Sigmoid colon (tissue), 7 donors: ENCODE results near the gene MICAL2. TPM values are rescaled to one million over a fixed set of nuclear protein-coding genes. Genes with fewer than 3 reads are reported as not detected.
A peak's percentile ranks its signal among the peaks of the same experiment; 100 is the strongest.

ENCODE experiments used
- DNase-seq: peaks from one replicate; pipeline ENCODE4 v3.0.0-alpha.2; 2019
- H3K27ac ChIP-seq, 4 donors: fragments of 200-600 bp; sonication (generic); one replicate each; pipeline ENCODE4 v1.5.1; 2016 to 2019; ENCODE audit warnings: mild to moderate bottlenecking in 1 of 4
- H3K27me3 ChIP-seq, 3 donors: fragments of 200-600 bp; sonication (generic); one replicate each; pipeline ENCODE4 v1.5.1; 2019; ENCODE audit warnings: mild to moderate bottlenecking in 1 of 3
- H3K36me3 ChIP-seq, 4 donors: fragments of 200-600 bp; sonication (generic); one replicate each; pipeline ENCODE4 v1.5.1; 2016 to 2019
- H3K4me1 ChIP-seq, 4 donors: fragments of 200-600 bp; sonication (generic); one replicate each; pipeline ENCODE4 v1.5.1; 2017 to 2019
- H3K4me3 ChIP-seq, 4 donors: fragments of 200-600 bp; sonication (generic); one replicate each; pipeline ENCODE4 v1.5.1; 2017 to 2019; ENCODE audit warnings: mild to moderate bottlenecking in 2 of 4, moderate library complexity in 1 of 4
- H3K9me3 ChIP-seq, 4 donors: fragments of 200-600 bp in 3 of 4; sonication (generic) in 3 of 4; one replicate each; pipeline versions ENCODE4 v1.5.1 to v1.6.1; 2013 to 2019
- CTCF ChIP-seq, 4 experiments: fragments of 450-650 bp in 3 of 4; fragments of 200-600 bp in 1 of 4; IDR thresholded peaks; one replicate each; pipeline ENCODE4 v1.5.1; 2016 to 2019; ENCODE audit warnings: antibody characterized with exemption in 4 of 4, mild to moderate bottlenecking in 3 of 4, moderate library complexity in 2 of 4
- EP300 ChIP-seq, 4 donors: sonication (generic); formaldehyde crosslinking; IDR thresholded peaks; one replicate each; pipeline ENCODE4 v1.6.1; 2017; ENCODE audit warnings: antibody characterized with exemption in 4 of 4
- POLR2A ChIP-seq, 2 donors: fragments of 450-650 bp; IDR thresholded peaks; one replicate each; pipeline ENCODE4 v1.6.1; 2016; ENCODE audit warnings: antibody characterized with exemption in 2 of 2, mild to moderate bottlenecking in 2 of 2, moderate library complexity in 2 of 2
- POLR2AphosphoS5 ChIP-seq, 4 donors: sonication (generic); formaldehyde crosslinking; IDR thresholded peaks; one replicate each; pipeline ENCODE4 v1.6.1; 2017; ENCODE audit warnings: antibody characterized with exemption in 4 of 4
- WGBS, 2 donors: extraction: QIAGEN DNeasy Blood & Tissue Kit; methylation state at CpG; one replicate each; pipeline ENCODE4 v1.1.7; 2013; 5-methylcytosine and 5-hydroxymethylcytosine counted together
- intact Hi-C: fragments of 100-400 bp; cut with DNase I; formaldehyde crosslinking; loops from one replicate; pipeline ENCODE4 v1.15.1; 2023
- polyA plus RNA-seq, 3 donors: library from polyadenylated mRNA; stranded (reverse); fragments of 200-250 nt; gene quantifications; one replicate each; pipeline ENCODE4 v1.2.3, GENCODE V29; 2013
- total RNA-seq, 4 donors: library from RNA; depleted of rRNA; stranded (reverse); fragments of >200 nt; gene quantifications; one replicate each; pipeline ENCODE4 v1.1.0, GENCODE V29; 2016
- donor health status: healthy with polysubstance abuse.
- donor health status: Bipolar disorder and iron deficiency.
- donor health status: healthy.

The MICAL2 gene
- total and polyA plus RNA-seq, 7 donors, result 36.6 to 145 (median 115) TPM

GRCh38 chr11:12123273-12123672 lies 12.9 kb downstream of the MICAL2 start:
- Histone ChIP-seq H3K4me3 (no peak overlapping the region), H3K27ac (peak overlapping the region in 3 of 4 donors; percentile 92 to 98 (median 95)), H3K36me3 (no peaks in the 10 kb centered on the region), H3K27me3 (no peaks in the 10 kb centered on the region), H3K9me3 (no peaks in the 10 kb centered on the region), H3K4me1 (peaks cover 0 to 97% (median 79%) of the 10 kb centered on the region in 4 donors)
- DNase-seq, result no peak
- WGBS, 2 donors, result 94 to 95% methylated on average over 4 of the region's 4 CpGs
- intact Hi-C loops, result no loop called here
- TF ChIP-seq POLR2AphosphoS5 (IDR thresholded peaks at IDR 0.05) (peak in 2 of 4 donors; percentile 17 to 20), CTCF (IDR thresholded peaks at IDR 0.05) (no peak), POLR2A (IDR thresholded peaks at IDR 0.05) (no peak), EP300 (IDR thresholded peaks at IDR 0.05) (peak in 1 of 4 donors; percentile 8)

DNA sequence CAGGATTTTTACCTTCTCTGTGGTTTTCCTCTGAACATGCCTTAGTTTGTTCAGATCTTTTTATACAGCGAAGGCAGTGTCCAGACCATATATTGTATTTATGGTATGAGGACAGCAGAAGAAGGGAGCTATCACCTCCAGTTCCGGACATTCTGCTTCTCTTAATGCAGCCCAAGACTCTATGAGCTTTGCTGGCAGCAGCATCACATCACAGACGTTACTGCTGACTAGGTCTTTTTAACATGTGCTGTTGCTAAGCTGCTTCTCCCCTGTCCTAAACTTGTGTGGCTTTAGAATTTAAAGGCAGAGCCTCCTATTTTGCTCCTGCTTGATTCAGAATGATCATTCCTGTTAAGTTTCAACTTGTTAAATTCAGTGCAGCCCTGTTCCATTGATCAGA lies 13.4 kb downstream of the MICAL2 start:
- intact Hi-C loops, result no loop called here
- DNase-seq, result no peak
- Histone ChIP-seq H3K9me3 (no peaks in the 10 kb centered on the region), H3K4me1 (peaks cover 0 to 96% (median 74%) of the 10 kb centered on the region in 4 donors), H3K4me3 (no peak overlapping the region), H3K27me3 (no peaks in the 10 kb centered on the region), H3K36me3 (no peaks in the 10 kb centered on the region), H3K27ac (peak overlapping the region in 3 of 4 donors; percentile 92 to 98 (median 95))
- WGBS, 2 donors, result 83 to 84% methylated on average over 3 of the region's 3 CpGs
- no peak for TF ChIP-seq EP300 (IDR thresholded peaks at IDR 0.05)
- TF ChIP-seq POLR2AphosphoS5 (IDR thresholded peaks at IDR 0.05), result peak in 1 of 4 donors; percentile 21

- Histone ChIP-seq H3K27me3 (no peaks in the 10 kb centered on the region), H3K4me3 (no peak overlapping the region), H3K9me3 (no peaks in the 10 kb centered on the region), H3K27ac (peak overlapping the region in 3 of 4 donors; percentile 92 to 98 (median 95)), H3K4me1 (peaks cover 0 to 91% (median 70%) of the 10 kb centered on the region in 4 donors), H3K36me3 (no peaks in the 10 kb centered on the region)
- WGBS, 2 donors, result 84 to 92% methylated on average over 9 of the region's 9 CpGs
- intact Hi-C loops, result no loop called here
- DNase-seq, result no peak
- TF ChIP-seq POLR2A (IDR thresholded peaks at IDR 0.05) (no peak), CTCF (IDR thresholded peaks at IDR 0.05) (no peak), POLR2AphosphoS5 (IDR thresholded peaks at IDR 0.05) (no peak), EP300 (IDR thresholded peaks at IDR 0.05) (no peak)
Measured at GRCh38 chr11:12124306-12124705, 13.9 kb downstream of the MICAL2 start.

DNA sequence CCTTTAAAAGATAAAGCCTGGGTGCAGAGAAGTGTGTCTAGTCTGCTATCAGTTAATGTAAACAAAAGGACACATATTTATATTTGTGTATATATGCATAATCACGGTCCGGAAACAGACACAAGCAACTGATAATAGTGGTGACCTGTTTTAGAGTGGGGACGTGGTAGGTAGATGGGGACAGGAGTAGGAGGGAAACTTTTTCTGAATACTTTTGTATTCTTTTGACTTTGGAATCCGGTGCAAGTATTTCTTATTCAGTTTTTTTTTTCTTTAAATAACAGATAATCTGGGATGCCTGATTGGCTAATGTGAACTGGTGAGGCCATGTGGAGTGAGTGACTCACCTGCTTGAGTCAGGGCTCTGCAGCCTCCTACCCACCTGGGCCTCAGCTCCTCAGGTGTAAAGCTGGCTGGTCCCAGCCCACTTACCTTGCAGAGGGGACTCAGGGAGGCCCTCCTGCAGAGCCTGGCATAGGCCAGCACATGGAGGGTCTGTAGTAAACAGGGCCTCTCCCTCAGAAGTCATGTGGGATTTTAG lies 15.3 kb downstream of the MICAL2 start:
- Histone ChIP-seq H3K4me3 (no peak overlapping the region), H3K9me3 (no peaks in the 10 kb centered on the region), H3K27me3 (no peaks in the 10 kb centered on the region), H3K4me1 (peaks cover 0 to 87% (median 68%) of the 10 kb centered on the region in 4 donors), H3K27ac (peak overlapping the region in 2 of 4 donors; percentile 1 to 98), H3K36me3 (no peaks in the 10 kb centered on the region)
- 34 to 70% methylated on average over 4 of the region's 4 CpGs for WGBS, 2 donors
- intact Hi-C loops, result no loop called here
- TF ChIP-seq EP300 (IDR thresholded peaks at IDR 0.05), result no peak
- no peak for TF ChIP-seq POLR2A (IDR thresholded peaks at IDR 0.05)
- no peak for TF ChIP-seq POLR2AphosphoS5 (IDR thresholded peaks at IDR 0.05)
- no peak for TF ChIP-seq CTCF (IDR thresholded peaks at IDR 0.05)
- DNase-seq, result no peak

- Histone ChIP-seq H3K36me3 (no peaks in the 10 kb centered on the region), H3K27ac (peak overlapping the region in 3 of 4 donors; percentile 3 to 36 (median 22)), H3K9me3 (no peaks in the 10 kb centered on the region), H3K4me3 (no peak overlapping the region), H3K27me3 (no peaks in the 10 kb centered on the region), H3K4me1 (peaks cover 0 to 83% (median 61%) of the 10 kb centered on the region in 4 donors)
- TF ChIP-seq POLR2A (IDR thresholded peaks at IDR 0.05) (no peak), CTCF (IDR thresholded peaks at IDR 0.05) (no peak), EP300 (IDR thresholded peaks at IDR 0.05) (no peak), POLR2AphosphoS5 (IDR thresholded peaks at IDR 0.05) (no peak)
- intact Hi-C loops, result no loop called here
- 71 to 74% methylated on average over 4 of the region's 4 CpGs for WGBS, 2 donors
- DNase-seq, result no peak
Measured at GRCh38 chr11:12126344-12127019, 16.1 kb downstream of the MICAL2 start.
